GM12872 (cell line): ENCODE results near the gene PIP5K1C.

Source experiments
- CTCF ChIP-seq: IDR thresholded peaks from 3 replicates; pipeline ENCODE4 v1.5.1; 2011; ENCODE audit warnings: low read depth, mild to moderate bottlenecking, low read length, moderate library complexity; ENCODE audit not compliant: insufficient read depth

Gene PIP5K1C

GRCh38 chr19:3638208-3639193 lies 61.8 kb downstream of the PIP5K1C start:
- TF ChIP-seq CTCF = no peak

- no peak for TF ChIP-seq CTCF
These were observed 62.6 kb downstream of the PIP5K1C start for GRCh38 chr19:3637621-3638020.

GRCh38 chr19:3636962-3637361 lies 63.3 kb downstream of the PIP5K1C start:
- TF ChIP-seq CTCF = no peak

GRCh38 chr19:3636506-3636905 lies 63.8 kb downstream of the PIP5K1C start:
- no peak for TF ChIP-seq CTCF

GRCh38 chr19:3634496-3635045 lies 65.7 kb downstream of the PIP5K1C start:
- no peak for TF ChIP-seq CTCF

GRCh38 chr19:3633559-3633988 lies 66.7 kb downstream of the PIP5K1C start:
- no peak for TF ChIP-seq CTCF

GRCh38 chr19:3632739-3633558 lies 67.3 kb downstream of the PIP5K1C start:
- no peak for TF ChIP-seq CTCF
